Embryonic facial prominence (tissue), 1 donor: ENCODE results near the gene ZNF580.

Experiments used
- DNase-seq: peaks from one replicate; pipeline ENCODE4 v3.0.0-alpha.2; 2016; ENCODE audit errors: extremely low spot score

The ZNF580 gene

GRCh38 chr19:55677572-55678028 lies 36.8 kb downstream of the ZNF580 start:
- no peak for DNase-seq

GRCh38 chr19:55678121-55678671 lies 37.4 kb downstream of the ZNF580 start:
- DNase-seq, result no peak

- DNase-seq, result no peak
Measured at GRCh38 chr19:55679343-55680257, 38.8 kb downstream of the ZNF580 start.

GRCh38 chr19:55680339-55681130 lies 39.7 kb downstream of the ZNF580 start:
- DNase-seq, result no peak

DNA sequence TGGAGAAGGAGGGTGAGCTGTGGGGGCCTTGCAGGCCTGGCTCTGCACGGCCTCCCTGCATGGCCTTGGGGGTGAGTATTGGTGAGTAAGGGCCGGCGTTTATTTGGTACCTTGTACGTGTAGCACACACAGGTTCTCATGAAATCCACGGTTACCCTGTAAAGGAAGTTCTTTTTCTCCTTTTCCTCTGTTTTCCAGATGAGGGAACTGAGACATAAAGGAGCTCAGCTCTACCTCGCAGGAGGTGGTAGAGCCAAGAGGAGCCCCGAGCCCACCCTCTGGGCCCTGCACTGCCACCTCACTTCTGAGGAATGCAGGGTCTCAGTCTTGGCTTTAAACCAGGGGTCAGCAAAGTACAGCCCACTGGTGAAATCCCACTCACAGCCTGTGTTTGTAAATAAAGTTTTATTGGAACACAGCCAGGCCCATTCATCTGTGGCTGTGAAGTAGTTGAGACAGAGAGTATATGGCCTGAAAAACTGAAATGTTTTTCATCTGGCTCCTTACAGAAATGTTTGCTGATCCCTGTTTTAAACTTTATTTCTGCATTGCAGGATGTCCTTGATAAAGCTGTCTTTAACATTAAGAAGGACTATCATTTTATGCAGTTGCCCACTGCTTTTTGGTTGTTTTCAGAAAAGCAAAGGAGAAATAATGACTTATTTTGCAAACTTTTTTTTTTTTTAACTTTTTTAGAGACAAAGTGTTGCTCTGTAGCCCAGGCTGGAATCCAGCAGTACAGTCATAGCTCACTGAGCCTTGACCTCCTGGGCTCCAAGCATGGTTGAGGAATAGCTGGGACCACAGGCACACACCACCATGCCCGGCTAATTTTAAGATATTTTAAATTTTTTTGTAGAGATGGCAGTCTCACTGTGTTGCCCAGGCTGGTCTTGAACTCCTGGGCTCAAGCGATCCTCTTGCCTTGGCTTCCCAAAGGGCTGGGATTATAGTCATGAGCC lies 40.6 kb downstream of the ZNF580 start:
- DNase-seq, result no peak

GRCh38 chr19:55683449-55684261 lies 42.9 kb downstream of the ZNF580 start:
- no peak for DNase-seq

GRCh38 chr19:55684946-55685681 lies 44.3 kb downstream of the ZNF580 start:
- DNase-seq, result no peak

GRCh38 chr19:55685776-55686175 lies 45.0 kb downstream of the ZNF580 start:
- DNase-seq, result no peak

DNA sequence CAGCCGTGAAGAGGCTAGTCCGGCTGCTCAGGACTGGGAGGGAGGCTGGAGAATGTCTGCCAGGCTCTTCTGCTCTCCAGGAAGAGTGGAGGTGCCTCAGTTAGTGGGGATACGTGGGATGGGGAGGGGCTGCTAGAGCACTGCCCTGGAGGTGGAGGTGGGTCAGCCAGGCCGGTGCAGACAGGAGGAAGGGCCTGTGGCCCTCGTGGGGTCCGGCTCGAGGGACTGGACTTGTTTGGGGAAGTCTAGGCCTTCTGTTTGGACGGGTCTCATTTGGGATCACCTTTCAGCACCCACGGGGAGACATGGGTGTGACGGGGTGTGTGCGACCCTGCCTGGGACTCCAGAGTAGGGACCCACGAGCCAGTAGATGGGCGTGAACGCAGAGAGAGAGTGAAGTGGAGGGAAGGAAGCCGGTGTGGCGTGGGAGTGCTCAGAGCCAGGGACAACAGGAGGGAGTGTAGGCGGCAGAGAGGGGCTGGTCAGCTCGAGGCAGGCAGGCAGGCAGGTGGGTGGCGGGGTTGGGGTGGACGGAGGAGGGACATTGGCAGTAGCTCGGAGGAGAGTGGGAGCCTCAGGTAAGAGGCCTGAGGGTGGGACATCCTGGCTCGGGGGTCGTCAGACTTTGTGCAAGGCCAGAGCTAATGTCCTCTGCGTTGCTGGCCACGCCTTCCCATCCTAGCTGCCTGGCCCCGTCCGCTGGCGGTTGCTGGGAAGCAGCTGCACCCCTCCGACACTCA lies 45.7 kb downstream of the ZNF580 start:
- no peak for DNase-seq

DNA sequence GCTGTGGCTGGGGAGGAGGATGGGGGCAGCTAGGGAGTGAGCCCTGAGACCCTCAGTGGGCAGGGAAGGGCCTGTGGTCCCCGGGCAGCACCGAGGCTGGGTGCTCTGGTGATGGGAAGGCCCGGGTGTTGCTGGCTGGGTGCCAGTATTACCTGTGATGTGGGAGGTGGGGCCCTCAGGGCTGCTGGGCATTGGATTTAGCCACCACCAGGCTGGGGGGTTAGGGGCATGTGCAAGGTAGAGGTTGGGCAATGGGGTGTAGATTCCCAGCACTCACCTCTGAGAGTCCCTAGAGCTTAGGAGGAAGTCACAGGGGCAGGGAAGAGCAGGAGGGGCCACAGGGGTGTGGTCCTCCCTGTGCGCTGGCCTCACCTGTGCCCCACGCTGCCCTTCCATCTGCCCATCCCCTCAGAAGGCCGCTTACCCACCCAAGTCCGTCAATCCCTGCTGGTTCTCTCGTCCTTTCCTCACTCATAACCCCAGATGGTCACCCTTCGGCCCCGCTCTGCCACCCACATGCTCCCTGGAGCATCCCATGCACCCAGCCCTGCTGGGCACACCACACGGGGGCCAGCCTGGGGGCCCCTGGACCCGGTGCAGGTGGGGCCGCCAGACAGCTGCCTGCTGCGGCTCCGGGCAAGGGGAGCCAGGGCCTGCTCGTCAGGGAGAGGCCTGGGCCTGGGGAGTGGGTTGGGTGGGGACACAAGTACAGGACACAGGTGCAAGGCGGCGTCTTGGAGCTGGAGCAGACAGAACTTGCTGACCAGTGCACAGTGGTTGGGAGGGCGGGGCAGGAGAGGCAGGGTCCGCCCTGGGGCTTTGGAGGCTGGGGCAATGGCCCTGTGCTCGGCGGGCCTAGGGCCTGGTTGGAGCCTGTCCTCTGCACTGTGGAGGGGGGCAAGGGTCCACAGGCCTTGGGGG lies 46.7 kb downstream of the ZNF580 start:
- no peak for DNase-seq

- no peak for DNase-seq
Measured at GRCh38 chr19:55688422-55689218, 47.8 kb downstream of the ZNF580 start.

- no peak for DNase-seq
Measured at GRCh38 chr19:55689411-55690108, 48.8 kb downstream of the ZNF580 start.

DNA sequence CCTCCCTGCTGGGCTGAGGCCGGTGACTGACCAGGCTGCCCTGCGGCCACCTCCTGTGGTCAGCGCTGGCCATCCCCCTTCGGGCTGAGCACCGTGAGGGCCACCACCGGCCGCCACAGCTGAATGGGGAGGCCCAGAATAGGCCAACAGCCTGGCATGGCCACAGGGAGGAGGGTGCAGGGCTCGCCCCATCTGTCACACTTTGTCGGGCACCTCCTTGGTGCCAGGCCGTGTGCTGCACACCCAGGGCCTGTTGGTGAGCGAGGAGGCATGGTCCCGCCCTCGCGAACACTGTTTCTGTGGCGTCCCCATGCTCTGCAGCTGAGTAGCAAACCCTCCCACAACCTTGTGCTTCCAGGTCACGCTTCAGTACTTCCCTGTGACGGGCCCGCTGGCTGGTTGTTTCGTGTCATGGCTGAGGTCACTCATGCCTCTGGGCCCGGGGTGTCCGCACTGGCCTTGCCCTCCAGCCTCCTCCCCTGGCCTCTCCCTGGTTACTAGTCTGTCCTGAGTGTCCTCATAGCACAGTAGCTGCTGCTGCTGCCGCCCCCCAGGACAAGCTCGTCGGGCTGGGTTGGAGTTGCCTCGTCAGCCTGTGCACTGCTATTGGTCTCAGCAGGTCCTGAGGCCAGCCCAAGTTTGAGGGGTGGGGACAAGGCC lies 49.4 kb downstream of the ZNF580 start:
- no peak for DNase-seq

DNA sequence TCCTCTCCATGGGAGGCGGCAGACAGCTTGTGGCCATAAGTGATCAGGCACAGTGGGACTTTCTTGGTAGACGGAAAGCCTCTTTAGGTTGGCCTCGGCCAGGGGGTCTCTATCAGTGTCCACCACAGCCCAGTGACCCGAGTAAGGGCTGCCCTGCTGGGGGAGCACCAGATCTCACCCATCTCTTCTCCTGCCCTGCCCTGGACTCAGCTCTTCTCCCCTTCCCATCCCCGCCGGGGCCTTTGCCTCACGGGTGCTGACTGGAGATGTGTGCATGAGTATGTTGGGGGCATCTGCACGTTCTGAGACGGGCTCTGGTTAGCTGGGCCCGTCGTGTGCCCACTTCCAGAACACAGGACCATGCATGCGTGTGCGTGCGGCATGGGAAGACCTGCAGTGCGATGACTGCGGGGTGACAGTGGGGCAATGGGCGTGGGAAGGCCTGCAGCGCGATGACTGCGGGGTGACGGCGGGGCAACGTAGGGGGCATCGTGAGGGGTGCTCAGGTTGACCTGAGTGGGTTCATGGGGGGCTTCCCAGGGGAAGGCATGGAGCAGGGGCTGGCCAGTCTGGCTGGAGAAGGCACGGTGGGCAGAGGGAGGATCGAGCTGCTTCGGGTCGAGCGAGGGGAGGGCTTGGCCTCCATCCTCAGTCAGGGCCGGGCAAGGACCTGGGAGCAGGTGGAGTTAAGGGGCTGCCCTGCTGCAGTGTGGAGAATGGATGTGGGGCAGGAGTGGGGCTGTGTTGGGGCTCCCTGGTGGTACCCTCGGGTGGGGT lies 50.2 kb downstream of the ZNF580 start:
- DNase-seq, result no peak
